COLO668 (cell line): ENCODE results near the gene PWWP2B.
"Not testable (repeated sequence)": the region's sequence is repeated elsewhere in the genome, so short reads cannot be mapped to it uniquely, and the experiment has no call there.

Experiments used
- DNase-seq: peaks from one replicate; lab custom pipeline; 2025; ENCODE audit not compliant: unreplicated experiment; lab: John Stamatoyannopoulos, UW

Gene PWWP2B

DNA sequence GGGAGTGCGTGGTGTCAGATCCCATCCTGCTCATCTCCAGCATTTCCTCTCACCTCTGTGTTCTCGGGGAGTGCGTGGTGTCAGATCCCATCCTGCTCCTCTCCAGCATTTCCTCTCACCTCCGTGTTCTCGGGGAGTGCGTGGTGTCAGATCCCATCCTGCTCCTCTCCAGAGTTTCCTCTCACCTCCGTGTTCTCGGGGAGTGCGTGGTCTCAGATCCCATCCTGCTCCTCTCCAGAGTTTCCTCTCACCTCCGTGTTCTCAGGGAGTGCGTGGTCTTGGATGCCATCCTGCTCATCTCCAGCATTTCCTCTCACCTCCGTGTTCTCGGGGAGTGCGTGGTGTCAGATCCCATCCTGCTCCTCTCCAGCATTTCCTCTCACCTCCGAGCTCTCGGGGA, 18.0 kb upstream of the PWWP2B start:
- DNase-seq: not testable (repeated sequence)

DNA sequence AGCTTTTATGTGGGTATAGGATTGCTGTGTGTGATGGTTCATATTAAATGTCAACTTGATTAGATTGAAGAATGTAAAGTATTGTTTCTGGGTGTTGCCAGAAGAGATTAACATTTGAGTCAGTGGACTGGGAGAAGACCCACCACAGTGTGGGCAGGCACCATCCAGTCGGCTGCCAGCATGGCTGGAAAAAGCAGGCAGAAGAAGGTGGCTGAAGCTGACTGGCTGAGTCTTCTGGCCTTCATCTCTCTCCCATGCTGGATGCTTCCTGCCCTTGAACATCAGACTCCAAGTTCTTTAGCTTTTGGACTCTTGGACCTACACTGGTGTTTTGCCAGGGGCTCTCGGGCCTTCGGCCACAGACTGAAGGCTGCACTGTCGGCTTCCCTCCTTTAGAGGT, 16.0 kb upstream of the PWWP2B start:
- DNase-seq: not testable (repeated sequence)

DNA sequence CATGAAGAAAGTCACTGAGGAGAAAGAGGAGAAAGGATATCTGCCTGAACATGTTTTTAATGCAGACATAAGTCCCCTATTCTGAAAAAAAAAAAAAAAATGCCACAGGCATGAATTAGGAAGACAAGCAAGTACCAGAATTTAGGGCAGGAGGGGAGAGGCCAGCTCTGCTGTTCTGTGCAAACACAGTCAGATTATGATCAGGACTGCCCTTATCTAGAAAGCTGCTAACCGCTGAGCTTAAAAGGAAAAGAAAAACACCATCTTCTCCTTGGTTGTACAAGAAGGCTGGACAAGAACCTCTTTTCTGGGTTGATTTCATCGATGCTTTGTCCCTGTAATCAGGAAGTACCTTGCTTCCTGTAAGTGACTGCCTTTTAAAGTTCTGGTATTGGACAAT, 15.3 kb upstream of the PWWP2B start:
- DNase-seq: no peak

DNA sequence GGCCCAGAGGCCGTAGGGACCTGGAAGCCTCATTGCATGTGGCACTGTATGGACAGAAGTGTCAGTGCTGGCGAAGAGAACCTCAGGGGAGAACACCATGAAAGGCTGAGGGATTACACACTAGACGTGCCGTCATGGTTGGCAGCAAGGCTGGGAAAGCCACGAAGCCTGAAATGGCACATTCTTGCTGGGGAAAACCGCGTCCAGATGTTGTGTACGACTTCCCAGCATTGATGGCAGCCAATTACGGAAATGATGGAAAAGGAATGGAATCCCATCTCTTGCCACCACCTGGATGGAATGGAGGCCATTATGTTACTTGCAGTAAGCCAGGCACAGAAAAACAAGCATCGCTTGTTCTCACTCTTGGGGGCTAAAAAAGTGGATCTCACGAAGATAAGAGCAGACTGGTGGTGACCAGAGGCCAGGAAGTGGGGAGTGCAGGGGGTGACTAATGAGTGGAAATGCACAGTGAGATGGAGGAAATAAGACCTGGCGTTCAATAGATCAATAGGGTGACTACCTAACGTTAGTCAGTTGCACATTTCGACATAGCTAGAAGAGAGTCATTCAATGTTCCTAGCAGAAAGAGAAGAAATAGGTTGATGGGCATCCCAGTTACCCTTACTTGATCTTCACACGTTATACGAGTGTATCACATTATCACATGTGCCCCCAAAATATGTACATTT, 14.6 kb upstream of the PWWP2B start:
- DNase-seq: no peak

DNA sequence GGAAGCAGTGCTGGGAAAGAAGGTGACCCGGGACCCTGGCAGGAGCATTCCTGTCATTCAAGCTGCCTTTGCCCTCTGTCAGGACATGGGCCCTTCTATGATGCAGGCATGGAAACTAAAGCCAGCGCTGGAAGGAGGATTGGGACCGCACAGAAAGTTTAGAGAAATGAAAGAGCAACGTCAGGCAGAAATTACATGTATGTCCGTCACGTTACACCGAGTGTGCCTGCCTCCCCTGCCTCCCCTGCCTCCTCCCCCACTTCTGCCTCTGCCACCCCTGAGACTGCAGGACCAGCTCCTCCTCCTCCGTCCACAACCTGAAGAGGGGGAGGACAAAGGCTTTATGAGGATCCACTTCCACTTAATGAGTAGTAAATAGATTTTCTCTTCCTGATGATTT, 13.9 kb upstream of the PWWP2B start:
- no peak for DNase-seq

DNA sequence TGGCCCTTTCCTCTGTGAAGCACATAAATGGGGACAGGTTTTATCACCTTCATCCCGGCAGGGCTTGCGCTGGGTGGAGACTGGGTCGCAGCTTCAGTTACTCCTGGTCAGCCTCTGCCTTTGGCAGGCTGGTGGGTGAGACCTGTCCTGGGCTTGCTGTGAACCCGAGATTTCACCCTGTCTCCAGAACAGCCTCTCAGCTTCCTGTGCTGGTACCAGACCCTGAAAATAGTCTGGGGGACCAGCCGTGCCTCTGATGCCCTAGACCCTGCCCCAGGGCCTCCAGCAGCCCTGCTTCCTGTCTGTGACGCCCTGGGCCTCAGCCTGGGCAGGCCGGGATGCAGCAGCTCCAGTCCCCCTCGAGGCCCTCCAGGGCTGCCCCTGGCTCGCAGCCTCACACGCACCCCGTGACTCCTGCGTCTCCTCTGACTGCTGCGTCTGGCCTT, 13.2 kb upstream of the PWWP2B start:
- DNase-seq: no peak

DNA sequence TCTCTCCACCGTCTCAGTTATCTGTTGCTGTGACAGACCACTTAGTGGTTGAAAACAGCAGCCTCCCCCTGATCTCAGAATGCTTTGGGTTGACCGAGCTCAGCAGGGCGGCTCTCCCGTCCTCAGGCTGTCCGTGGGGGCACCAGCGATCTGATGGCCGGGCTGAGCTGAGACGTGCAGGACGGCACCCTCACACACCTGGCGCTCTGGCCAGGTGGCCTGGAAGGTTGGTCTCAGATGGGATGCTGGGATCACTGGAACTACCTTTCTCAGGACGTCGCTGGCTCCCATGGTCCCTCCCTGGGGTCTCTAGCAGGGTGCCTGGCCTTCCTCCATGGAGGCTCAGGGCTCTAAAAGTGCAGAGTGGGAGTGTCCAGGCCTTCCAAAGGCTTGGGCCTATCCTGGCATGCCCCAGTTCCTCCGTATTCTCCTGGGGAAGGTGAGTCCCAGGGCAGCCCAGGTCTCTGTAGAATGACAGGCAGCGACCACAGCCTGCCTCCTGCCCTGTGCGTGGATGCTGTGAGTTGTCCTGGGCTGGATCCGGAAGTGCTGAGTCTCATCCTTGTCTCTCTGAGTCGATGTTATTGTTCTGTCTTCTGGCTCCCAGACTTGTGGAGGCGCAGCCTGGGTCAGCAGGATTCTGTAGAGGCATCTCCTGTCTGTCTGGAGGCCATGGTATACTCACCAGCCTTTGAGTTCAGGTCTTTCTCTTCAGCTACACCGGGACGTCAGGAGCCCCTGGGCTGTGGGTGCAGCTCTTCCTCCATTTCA, 12.2 kb upstream of the PWWP2B start:
- no peak for DNase-seq

DNA sequence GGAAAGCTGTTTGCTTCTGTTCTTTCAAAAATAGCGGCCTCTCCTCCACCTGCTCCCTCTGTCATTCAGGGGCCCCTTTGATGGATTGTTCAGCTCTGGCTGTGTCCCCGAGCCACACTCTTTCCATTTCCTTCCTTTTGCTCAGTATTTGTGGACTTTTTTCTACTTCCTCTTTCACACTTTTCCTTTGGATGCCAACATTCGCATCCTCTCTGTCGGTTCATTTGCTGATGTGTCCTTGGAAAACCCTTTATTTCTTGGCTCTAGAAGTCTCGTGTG, 11.7 kb upstream of the PWWP2B start:
- no peak for DNase-seq

DNA sequence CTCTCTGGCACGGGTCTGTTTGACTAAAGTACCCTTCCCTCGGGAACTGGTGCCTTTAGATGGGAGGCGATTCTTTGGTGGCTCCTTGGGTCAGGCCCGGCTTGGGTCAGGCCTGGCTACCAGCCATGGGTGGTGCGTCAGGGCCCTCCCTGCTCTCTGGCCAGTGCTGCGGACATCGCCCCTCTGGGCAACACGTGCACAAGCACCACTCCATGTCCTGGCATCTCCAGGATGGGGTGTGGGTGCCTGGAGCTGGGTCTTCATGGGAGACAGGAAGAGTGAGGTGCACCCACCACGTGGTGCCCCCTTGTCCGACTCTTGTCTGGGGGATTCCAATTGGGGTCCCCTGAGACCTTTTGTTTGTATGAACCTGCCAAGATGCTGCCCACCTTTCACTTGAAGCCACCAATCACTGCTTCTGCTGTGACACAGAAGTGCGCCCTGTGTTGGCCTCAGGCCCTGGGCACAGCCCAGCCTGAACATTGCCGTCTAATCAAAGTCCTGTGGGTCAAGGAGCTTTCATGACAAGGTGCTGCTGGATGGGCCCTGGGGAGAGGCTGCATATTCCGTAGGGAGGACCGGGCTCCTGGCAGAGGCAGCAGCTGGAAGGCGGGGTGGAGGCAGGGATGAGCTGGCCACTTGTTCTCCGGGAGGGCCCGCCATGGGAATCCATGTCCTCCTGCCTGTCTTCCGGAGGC, 11.1 kb upstream of the PWWP2B start:
- DNase-seq: no peak

DNA sequence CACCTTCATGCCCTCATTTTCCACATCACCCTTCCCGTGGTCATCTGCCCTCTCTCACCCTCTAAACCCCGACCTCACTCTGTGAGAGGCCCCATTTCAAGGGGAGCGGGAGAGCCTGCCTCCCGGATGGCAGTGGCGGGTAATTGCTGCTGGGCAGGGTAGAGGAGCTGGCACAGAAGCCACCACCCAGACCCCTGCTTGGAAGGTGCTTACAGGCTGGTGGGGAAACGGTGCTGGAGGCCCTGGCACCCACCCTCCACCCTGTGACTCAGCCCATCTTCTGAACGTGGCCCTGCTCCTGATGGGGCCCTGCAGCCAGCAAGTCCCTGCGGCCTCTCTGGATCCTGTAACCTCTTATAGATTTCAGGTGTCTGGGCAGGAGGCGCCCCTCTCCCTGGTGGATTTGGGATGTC, 10.6 kb upstream of the PWWP2B start:
- DNase-seq: no peak

DNA sequence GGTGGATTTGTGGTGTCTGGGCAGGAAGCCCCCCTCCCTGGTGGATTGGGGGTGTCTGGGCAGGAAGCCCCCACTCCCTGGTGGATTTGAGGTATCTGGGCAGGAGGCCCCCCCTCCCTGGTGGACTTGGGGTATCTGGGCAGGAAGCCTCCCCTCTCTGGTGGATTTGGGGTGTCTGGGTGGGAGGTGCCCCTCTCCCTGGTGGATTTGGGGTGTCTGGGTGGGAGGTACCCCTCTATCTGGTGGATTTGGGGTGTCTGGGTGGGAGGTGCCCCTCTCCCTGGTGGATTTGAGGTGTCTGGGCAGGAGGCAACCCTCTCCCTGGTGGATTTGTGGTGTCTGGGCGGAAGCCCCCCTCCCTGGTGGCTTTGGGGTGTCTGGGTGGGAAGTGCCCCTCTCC, 10.1 kb upstream of the PWWP2B start:
- DNase-seq: not testable (repeated sequence)

DNA sequence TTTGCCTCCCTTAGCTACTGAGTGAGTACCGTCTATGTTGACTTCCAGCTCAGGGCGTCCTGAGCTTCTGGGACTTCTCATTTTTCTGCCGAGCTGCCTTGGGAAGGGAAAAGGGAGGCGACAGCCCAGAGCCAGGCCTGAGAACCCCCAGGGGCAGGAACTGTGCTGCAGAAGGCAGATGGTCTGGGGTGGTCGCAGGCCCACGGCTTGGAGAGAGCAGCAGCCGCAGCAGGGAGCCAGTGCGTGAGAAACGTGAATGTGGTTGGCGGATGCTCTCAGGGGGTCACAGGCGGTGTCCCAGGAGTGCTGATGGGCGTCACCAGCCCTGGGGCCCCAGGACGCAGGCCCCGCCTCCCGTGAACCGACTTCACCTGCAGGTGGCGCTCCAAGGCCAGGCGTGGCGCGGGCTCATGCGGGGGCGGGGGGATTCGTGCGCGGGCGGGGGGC, 9.2 kb upstream of the PWWP2B start:
- peak; percentile 53 for DNase-seq

DNA sequence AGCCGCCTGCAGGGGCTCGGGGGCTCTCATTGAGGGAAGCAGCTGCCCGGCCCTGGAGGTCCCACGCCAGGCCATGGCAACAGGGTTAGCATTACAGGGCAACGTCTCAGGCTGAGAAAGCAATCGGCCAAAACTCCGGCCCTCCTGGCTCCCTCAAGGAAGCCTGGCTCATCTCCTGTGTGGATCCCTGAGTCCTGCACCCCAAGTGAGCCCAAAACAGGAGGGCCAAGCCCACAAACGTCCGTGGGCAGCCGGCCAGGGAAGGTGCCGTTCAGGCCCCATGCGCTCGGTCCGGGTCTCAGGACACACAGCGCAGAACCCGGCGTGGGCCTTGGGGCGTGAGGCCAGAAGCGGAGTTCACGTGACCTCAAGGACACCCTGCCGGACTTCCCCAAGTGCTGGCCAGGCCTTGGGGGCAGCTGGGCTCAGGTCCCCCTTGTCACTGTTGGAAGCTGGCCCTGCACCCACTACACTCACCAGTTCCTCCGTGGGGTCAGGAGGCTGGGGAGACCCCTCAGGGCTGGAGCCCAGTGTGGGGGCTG, 8.0 kb upstream of the PWWP2B start:
- peak; percentile 9 for DNase-seq

DNA sequence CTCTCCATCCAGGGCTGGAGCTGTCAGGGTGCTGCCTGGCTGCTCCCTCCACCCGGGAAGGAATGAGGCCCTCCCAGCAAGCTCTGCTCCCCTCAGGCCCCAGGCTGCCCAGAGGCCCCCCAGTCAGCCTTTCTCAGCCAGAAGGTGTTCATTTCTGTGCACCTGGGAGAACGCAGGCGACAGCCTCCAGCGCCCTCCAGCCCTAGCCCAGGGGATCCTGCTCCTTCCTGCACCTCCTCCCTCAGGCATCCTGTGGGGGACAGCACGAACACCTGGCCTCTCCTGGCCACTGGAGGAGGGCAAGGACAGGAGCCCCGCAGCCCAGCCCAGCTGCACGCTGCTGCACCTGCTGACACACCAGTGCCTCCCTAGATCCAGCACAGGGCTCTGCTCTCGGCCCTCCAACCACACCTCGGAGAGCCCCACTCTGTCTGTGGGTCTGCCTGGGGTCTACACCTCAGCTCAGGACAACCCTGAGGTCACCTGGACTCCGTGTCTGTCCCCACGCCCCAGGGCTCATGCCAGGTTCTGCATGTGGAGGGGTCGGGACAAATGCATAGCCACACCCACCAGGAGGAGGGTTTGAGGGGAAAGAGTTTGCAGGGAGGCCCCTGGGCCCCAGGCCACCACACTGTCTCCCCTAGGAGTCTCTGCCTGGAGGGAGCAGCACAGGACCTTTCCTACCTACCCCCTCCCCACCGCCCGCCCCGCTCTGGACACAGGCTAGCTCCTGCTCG, 7.4 kb upstream of the PWWP2B start:
- DNase-seq: peak; percentile 80

DNA sequence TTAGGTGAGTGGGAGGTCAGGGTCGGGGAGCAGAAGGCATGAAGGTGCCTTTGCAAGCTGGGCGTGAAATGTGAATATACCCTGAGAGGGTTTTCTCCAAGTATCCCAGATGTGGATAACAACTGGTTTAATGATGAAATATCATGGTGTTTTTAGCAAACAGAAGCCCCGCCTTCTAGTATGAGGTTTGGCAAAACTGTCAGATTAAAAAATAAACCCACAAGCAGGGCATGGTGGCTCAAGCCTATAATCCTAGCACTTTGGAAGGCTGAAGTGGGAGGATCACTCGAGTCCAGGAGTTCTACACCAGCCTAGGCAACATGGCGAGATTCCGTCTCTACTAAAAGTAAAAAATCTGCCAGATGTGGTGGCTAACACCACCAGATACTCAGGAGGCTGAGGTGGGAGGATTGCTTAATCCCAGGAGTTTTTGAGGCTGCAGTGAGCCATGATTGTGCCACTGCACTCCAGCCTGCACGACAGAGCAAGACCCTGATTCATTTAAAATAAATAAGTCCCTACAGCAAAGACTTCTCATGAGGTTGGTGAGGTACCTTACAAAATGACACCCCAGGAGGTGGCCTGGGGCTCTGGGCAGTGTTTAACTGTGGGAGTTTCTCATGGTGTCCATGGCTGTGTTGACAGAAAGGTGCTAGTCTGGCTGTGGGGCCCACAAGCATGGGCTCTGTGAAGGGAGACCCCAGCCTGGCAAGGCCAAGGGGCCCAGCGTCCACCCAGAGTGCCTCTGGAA, 6.7 kb upstream of the PWWP2B start:
- DNase-seq: no peak

DNA sequence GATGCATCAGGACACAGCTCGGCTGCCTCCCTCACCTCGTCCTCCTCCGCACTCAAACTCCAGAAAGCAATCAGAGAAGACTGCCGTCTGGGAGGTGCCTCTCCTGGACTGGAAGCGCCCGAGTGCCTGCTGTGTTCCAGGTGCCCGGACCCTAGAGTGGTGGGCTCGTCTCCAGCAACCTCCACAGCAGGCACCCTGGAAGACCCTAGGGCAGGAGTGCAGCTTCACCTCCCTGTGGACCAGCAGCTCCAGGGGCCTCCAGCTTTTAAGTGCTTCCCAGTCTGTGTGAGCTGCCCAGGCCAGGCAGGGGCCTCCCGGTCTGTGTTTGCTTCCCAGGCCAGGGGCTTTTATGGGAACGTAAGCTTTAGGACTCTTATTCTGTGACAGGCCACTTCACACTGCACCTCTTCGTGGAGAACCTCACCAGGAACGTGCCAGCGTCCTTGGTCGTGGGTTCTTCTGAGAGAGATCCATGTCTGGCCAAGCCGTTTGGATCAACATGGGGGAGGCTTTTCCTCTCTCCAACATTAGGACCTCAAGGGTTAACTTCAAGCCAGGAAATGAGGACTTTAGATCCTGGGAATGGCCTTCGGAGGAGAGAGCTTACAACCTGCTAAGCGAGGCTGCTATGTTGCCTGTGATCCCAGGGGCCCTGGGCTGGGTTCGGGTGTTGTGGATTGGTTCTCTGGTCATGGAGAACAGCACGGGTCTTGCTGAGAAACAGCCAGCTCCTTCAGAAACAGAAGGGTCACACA, 5.9 kb upstream of the PWWP2B start:
- no peak for DNase-seq

DNA sequence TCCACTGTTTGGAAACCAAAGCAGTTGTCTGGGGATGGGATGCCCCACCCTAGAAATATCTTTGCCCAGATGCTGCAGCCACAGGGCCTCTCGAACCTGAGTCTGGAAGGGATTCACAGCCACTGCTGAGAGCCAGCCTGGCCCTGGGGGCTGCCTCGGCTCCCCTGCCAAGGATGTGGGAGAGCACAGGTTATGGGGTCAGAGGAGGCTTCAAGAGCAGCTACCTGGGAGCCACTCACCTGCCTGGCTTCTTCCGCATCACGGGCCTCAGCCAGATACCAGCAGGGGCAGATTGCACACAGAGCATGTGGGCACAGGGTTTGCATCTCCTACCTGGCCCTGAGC, 5.4 kb upstream of the PWWP2B start:
- DNase-seq: no peak

DNA sequence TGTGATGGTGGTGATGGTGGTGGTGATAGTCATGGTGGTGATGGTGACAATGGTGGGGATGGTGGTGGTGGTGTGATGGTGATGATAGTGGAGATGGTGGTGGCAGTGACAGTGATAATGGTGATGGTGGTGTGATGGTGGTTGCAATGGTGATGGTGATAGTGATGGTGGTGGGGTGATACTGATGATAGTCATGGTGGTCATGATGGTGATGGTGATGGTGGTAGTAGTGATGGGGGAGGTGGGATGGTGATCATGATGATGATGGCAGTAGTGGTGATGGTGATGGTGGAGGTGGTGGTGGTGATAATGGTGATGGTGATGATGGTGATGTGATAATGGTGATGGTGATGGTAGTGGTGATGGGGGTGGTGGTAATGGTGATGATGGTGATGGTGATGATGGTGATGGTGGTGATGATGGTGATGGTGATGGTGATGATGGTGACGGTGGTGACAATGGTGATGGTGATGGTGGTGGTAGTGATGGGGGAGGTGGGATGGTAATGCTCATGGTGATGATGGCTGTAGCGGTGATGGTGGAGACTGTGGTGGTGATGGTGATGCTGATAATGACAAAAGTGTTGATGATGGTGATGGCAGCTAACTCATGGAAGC, 4.7 kb upstream of the PWWP2B start:
- no peak for DNase-seq
